GM12878 (cell line): ENCODE data around the gene NMUR2. TPM values are rescaled to one million over a fixed set of nuclear protein-coding genes. Genes with fewer than 3 reads are reported as not detected.

ENCODE experiments used
- ATAC-seq: fragments of 200-7000 bp; cut with Tn5 transposase; 3 replicates; pipeline ENCODE4 v1.9.1; 2020; ENCODE audit warnings: mild to moderate bottlenecking, moderate library complexity
- BruUV-seq: library from RNA; stranded (reverse); fragments of 400-500 nt; replicated peaks from 2 replicates; lab custom pipeline; 2021; lab: Mats Ljungman, UMichigan
- CTCF ChIA-PET: fragments of 300-600 bp; sonication (Branson Sonifier 250); formaldehyde crosslinking; extraction: SDS; loops from one replicate; lab custom pipeline; 2021; ENCODE audit warnings: inconsistent platforms; lab: Yijun Ruan, JAX
- POLR2A ChIA-PET: fragments of 350-600 bp; formaldehyde crosslinking; extraction: SDS; loops from one replicate; lab custom pipeline; 2021; ENCODE audit warnings: inconsistent platforms; lab: Charles Lee
- RAD21 ChIA-PET: fragments of 300-600 bp; sonication (Branson Sonifier 250); formaldehyde crosslinking; loops from one replicate; lab custom pipeline; 2023; ENCODE audit warnings: antibody characterized with exemption; ENCODE audit not compliant: unreplicated experiment; lab: Charles Lee
- SMC1A ChIA-PET: fragments of 300-600 bp; sonication (Branson Sonifier 250); formaldehyde crosslinking; loops from one replicate; lab custom pipeline; 2023; ENCODE audit not compliant: unreplicated experiment, uncharacterized antibody; lab: Charles Lee
- DNase-seq: peaks from one replicate; pipeline ENCODE4 v3.0.0-alpha.2; 2011; ENCODE audit warnings: low read depth, low spot score
- FAIRE-seq: peaks from 3 replicates; lab custom pipeline; 2011; peaks lifted over from hg19 to GRCh38; lab: Jason Lieb, UNC
- H2AFZ ChIP-seq: 2 replicates; pipeline ENCODE4 v1.6.0; 2011; ENCODE audit warnings: low read depth, low read length, control low read depth; ENCODE audit not compliant: control insufficient read depth
- H3K27ac ChIP-seq: 2 replicates; pipeline ENCODE4 v1.5.1; 2011; ENCODE audit warnings: control low read depth; ENCODE audit not compliant: control insufficient read depth, insufficient read depth
- H3K27me3 ChIP-seq, 2 experiments: replicated peaks in 1 of 2; 2 replicates each; pipeline versions ENCODE4 v1.6.0 to v1.6.1; 2011; ENCODE audit warnings: low read length in 1 of 2; ENCODE audit not compliant: control insufficient read depth in 2 of 2, insufficient read depth in 2 of 2
- H3K36me3 ChIP-seq, 2 experiments: 2 replicates each; pipeline ENCODE4 v1.5.1; 2011; ENCODE audit warnings: low read length in 1 of 2; ENCODE audit not compliant: control insufficient read depth in 2 of 2, insufficient read depth in 2 of 2
- H3K4me1 ChIP-seq: 2 replicates; pipeline ENCODE4 v1.6.1; 2011; ENCODE audit warnings: mild to moderate bottlenecking, low read length, moderate library complexity, mixed read lengths; ENCODE audit not compliant: control insufficient read depth, insufficient read depth
- H3K4me2 ChIP-seq: 2 replicates; pipeline ENCODE4 v1.6.0; 2011; ENCODE audit warnings: control low read depth; ENCODE audit not compliant: control insufficient read depth, insufficient read depth
- H3K4me3 ChIP-seq: fragments of 200-600 bp; sonication (generic); 2 replicates; pipeline ENCODE4 v1.5.1; 2016
- H3K79me2 ChIP-seq: 2 replicates; pipeline ENCODE4 v1.6.0; 2011; ENCODE audit warnings: low read length; ENCODE audit not compliant: control insufficient read depth, insufficient read depth
- H3K9ac ChIP-seq: 2 replicates; pipeline ENCODE4 v1.8.0; 2011; ENCODE audit warnings: low read length, control low read depth, mixed read lengths; ENCODE audit not compliant: control insufficient read depth, insufficient read depth
- H3K9me3 ChIP-seq: replicated peaks from 3 replicates; pipeline ENCODE4 v1.5.1; 2011; ENCODE audit warnings: mild to moderate bottlenecking, low read length; ENCODE audit not compliant: control insufficient read depth, insufficient read depth
- H4K20me1 ChIP-seq: 2 replicates; pipeline ENCODE4 v1.6.0; 2011; ENCODE audit not compliant: control insufficient read depth, insufficient read depth
- BCL11A ChIP-seq: IDR thresholded peaks from 2 replicates; pipeline ENCODE4 v1.6.1; 2011; ENCODE audit warnings: low read depth, low read length
- MXI1 ChIP-seq: fragments of 150-350 bp; IDR thresholded peaks from 2 replicates; pipeline ENCODE4 v1.6.1; 2011; ENCODE audit warnings: low read depth, mild to moderate bottlenecking, inconsistent platforms, low read length, improper control_type of control experiment
- POLR2AphosphoS5 ChIP-seq: IDR thresholded peaks from 2 replicates; pipeline ENCODE4 v1.6.1; 2011; ENCODE audit warnings: mild to moderate bottlenecking, low read length, inconsistent platforms
- PRDM15 ChIP-seq: fragments of 450-650 bp; formaldehyde crosslinking; IDR thresholded peaks from 2 replicates; pipeline ENCODE4 v1.4.0; 2020; ENCODE audit warnings: mild to moderate bottlenecking, moderate library complexity
- SUPT20H ChIP-seq: IDR thresholded peaks from 2 replicates; pipeline ENCODE4 v1.6.1; 2011; ENCODE audit warnings: low read depth, mild to moderate bottlenecking, low read length, moderate library complexity, borderline replicate concordance; ENCODE audit not compliant: control insufficient read depth
- in situ Hi-C: fragments of 300-500 bp; cut with MboI; formaldehyde crosslinking; loops from 9 replicates; pipeline ENCODE4 v1.14.3; 2018; ENCODE audit warnings: mixed read lengths
- intact Hi-C: fragments of 100-400 bp; cut with micrococcal nuclease; formaldehyde crosslinking; loops from one replicate; pipeline ENCODE4 v1.14.2; 2022; ENCODE audit not compliant: unreplicated experiment
- polyA plus RNA-seq, 11 experiments: library from polyadenylated mRNA; depleted of rRNA in 4 of 11; unstranded in 6 of 11; stranded (reverse) in 5 of 11; fragments of >200 nt; fragmentation: Nextera tagmentation in 4 of 11; fragmentation: Illumina TruSeq in 1 of 11; extraction: Ambion mirVana in 4 of 11; extraction: Trizol in 1 of 11; gene quantifications; 1 replicate in 1 of 11; 2 replicates in 10 of 11; pipeline versions ENCODE4 v1.2.1 to v1.2.3, GENCODE V29; 2011 to 2016; ENCODE audit warnings: inconsistent platforms in 2 of 11, missing spikeins in 2 of 11, low read depth in 1 of 11
- total RNA-seq, 4 experiments: library from RNA; depleted of rRNA in 3 of 4; stranded (reverse); fragments of >200 nt in 3 of 4; fragmentation: Illumina TruSeq in 1 of 4; extraction: Trizol in 1 of 4; gene quantifications; 2 replicates each; pipeline versions ENCODE4 v1.2.1 to v1.2.3, GENCODE V29; 2013 to 2021
- TF ChIP-seq, protein P1 (sequence below): fragments of 450-650 bp; IDR thresholded peaks from 2 replicates; pipeline ENCODE4 v1.6.1; 2017; ENCODE audit warnings: mild to moderate bottlenecking, low read depth, inconsistent platforms; ENCODE audit not compliant: poor library complexity, severe bottlenecking
- TF ChIP-seq, protein P2 (sequence below): IDR thresholded peaks from 2 replicates; pipeline ENCODE4 v1.6.1; 2011; ENCODE audit warnings: borderline replicate concordance, low read depth, mild to moderate bottlenecking, moderate library complexity, mixed read lengths, low read length; ENCODE audit not compliant: insufficient read depth; ENCODE audit errors: extremely low read length

NMUR2 gene
- total and polyA plus RNA-seq, 10 of the 15 experiments (the other 5 are each of a cell fraction or from before 2014, with no cell fraction given) = 0.06 to 0.11 (median 0.06) TPM; not detected in 7

DNA sequence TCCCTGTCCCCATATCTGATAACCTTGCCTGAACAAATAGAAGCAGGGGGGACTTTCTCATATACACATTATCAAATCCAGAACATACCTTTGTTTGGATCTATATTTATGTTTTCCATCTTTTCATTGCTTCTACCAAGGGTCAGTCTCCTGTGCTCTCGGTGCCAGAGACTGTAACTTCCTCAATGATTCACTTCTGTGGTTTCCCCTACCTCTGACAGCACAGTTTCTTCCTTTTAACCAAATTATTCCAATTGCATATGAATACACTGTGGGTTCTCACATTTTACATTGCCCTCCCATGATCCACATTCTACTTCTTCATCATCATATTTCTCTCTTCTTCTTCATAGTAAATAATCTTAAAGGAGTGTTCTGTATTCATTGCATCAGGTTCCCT is 32.2 kb downstream of the NMUR2 start (continued):
- TF ChIP-seq, protein P1, sequence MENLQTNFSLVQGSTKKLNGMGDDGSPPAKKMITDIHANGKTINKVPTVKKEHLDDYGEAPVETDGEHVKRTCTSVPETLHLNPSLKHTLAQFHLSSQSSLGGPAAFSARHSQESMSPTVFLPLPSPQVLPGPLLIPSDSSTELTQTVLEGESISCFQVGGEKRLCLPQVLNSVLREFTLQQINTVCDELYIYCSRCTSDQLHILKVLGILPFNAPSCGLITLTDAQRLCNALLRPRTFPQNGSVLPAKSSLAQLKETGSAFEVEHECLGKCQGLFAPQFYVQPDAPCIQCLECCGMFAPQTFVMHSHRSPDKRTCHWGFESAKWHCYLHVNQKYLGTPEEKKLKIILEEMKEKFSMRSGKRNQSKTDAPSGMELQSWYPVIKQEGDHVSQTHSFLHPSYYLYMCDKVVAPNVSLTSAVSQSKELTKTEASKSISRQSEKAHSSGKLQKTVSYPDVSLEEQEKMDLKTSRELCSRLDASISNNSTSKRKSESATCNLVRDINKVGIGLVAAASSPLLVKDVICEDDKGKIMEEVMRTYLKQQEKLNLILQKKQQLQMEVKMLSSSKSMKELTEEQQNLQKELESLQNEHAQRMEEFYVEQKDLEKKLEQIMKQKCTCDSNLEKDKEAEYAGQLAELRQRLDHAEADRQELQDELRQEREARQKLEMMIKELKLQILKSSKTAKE = no peak
- TF ChIP-seq PRDM15 (CRISPR knock-in tag) = no peak

- TF ChIP-seq BCL11A (no peak), SUPT20H (no peak), POLR2AphosphoS5 (no peak), MXI1 (no peak)
- TF ChIP-seq, protein P2, sequence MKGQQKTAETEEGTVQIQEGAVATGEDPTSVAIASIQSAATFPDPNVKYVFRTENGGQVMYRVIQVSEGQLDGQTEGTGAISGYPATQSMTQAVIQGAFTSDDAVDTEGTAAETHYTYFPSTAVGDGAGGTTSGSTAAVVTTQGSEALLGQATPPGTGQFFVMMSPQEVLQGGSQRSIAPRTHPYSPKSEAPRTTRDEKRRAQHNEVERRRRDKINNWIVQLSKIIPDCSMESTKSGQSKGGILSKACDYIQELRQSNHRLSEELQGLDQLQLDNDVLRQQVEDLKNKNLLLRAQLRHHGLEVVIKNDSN = no peak
- Histone ChIP-seq H3K27ac (no peak overlapping the region), H3K79me2 (no peaks in the 10 kb centered on the region), H3K4me2 (no peak overlapping the region), H3K4me3 (no peak overlapping the region), H3K9me3 (no peaks in the 10 kb centered on the region), H3K4me1 (no peaks in the 10 kb centered on the region), H3K9ac (no peak overlapping the region), H3K27me3 (0 out of 4 replicates have a peak, but pooled peaks cover 0 to 3% of the 10 kb centered on the region in 2 experiments), H2AFZ (no peak overlapping the region), H4K20me1 (no peaks in the 10 kb centered on the region), H3K36me3 (no peaks in the 10 kb centered on the region)
- intact Hi-C loops (no loop called here), in situ Hi-C loops (no loop called here)
- ChIA-PET CTCF (interaction anchor here (1.1 kb wide), 1 partner anchor 20 kb away, joined by 3 read pairs; no protein-coding TSS in a partner anchor), RAD21 (no interaction called here), POLR2A (no interaction called here), SMC1A (interaction anchor here (0.6 to 1.3 kb wide), 2 partner anchors 9 to 21 kb away, joined by 3 read pairs; no protein-coding TSS in a partner anchor)
- no peak for DNase-seq
- no TSS peak for BruUV-seq
- no peak for FAIRE-seq
- ATAC-seq = no peak
Measured at GRCh38 chr5:152369298-152369697, 35.8 kb downstream of the NMUR2 start.
